Erythroblast (primary cell): ENCODE measurements around the gene S100A1.

Source experiments
- GATA1 ChIP-seq: IDR thresholded peaks from 2 replicates; pipeline ENCODE4 v1.6.1; 2011; ENCODE audit warnings: low read depth, mild to moderate bottlenecking, control low read depth, low read length, moderate library complexity
- POLR2A ChIP-seq: IDR thresholded peaks from 2 replicates; pipeline ENCODE4 v1.6.1; 2011; ENCODE audit warnings: mild to moderate bottlenecking, low read length

DNA sequence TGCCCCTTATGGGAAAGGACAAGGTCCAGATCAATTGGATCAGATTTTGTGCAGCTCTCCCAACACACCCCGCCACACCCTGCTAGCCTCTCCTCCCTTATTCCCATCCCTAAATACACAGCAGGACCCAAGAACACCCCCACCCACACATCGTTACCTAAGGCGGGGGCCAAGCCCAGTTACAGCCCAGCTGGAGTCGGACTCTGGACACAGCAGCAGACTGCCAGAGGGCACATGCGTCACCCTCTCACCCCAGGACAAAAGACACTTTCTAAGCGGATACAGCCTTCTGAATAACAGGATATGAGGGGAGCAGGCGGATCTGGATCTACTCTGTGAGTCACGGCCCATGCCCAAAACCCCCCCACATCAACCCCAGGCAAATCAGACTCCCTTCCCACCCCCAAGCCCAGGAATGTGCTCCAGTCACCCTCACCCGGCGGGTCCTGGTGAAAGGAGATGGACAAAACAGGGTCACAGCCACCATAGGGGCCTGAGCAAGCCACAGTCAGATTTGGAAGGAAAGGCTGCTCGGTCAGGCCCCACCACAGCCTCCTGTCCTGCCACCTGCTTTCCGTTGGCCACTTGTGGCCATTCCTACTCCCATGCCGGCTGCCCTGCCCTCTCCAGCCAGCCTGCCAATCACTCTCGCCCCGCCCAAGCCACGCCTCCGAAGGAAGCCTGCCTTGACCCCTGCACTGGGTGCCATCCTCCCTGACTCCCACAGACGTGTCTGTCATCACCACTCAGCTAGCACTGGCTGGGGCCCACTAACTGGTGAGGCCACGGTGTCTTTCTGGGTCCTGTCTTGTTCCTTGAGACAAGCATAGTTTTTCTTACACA, 19.3 kb upstream of the S100A1 start:
- TF ChIP-seq POLR2A = no peak
- no peak for TF ChIP-seq GATA1
